Left kidney (tissue), 2 donors: ENCODE data around the gene KLHL10. TPM values are rescaled to one million over a fixed set of nuclear protein-coding genes. Genes with fewer than 3 reads are reported as not detected.
A peak's percentile ranks its signal among the peaks of the same experiment; 100 is the strongest.
"Not testable (repeated sequence)": the region's sequence is repeated elsewhere in the genome, so short reads cannot be mapped to it uniquely, and the experiment has no call there.

Experiments
- DNase-seq: peaks from one replicate; pipeline ENCODE4 v3.0.0-alpha.2; 2013
- polyA plus RNA-seq: library from polyadenylated mRNA; unstranded; fragments of 120-200 nt; gene quantifications from one replicate; pipeline ENCODE4 v1.2.1, GENCODE V29; 2013; ENCODE audit not compliant: insufficient read length

Gene KLHL10
- polyA plus RNA-seq, 1 donor: 0.50 TPM

- DNase-seq: not testable (repeated sequence)
These were observed 13.8 kb downstream of the KLHL10 start for GRCh38 chr17:41851382-41851781.

- no peak for DNase-seq
These were observed 22.8 kb downstream of the KLHL10 start for GRCh38 chr17:41860254-41860931.

DNA sequence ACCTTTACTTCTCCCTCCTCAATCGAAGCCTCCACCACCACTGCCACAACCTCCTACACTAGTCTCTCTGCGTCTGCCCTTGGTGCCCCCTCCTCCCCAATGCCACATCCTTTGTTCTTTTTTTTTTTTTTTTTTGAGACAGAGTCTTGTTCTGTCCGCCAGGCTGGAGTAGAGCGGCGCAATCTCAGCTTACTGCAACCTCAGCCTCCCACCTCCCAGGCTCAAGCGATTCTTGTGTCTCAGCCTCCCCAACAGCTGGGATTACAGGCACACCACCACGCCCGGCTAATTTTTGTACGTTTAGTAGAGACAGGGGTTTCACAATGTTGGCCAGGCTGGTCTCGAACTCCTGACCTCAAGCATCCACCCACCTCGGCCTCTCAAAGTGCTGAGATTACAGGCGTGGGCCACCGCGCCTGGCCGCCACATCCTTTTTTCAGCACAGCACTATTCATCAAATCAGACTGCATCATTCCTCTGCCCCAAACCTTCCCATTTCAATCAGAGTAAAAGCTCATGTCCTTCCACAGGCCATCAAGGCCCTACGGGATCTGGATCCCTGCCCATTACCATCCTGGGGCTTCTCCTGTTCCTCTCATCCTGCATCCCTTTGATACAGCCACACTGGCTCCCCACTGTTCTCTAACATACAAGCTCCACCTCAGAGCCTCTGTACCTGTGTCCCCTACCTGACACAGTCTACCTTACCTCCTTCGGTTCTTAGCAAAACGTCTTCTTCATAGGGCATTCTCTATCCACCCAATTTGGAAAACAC lies 25.6 kb downstream of the KLHL10 start:
- no peak for DNase-seq

- peak; percentile 35 for DNase-seq
These were observed 26.8 kb downstream of the KLHL10 start for GRCh38 chr17:41864498-41864835.

- DNase-seq: peak; percentile 92
These were observed 27.4 kb downstream of the KLHL10 start, which contains the start of gene KLHL11 for GRCh38 chr17:41864836-41865595. KLHL11 (minus strand) TSS chr17:41865423; CDS start chr17:41865370, 53 bp downstream.

DNA sequence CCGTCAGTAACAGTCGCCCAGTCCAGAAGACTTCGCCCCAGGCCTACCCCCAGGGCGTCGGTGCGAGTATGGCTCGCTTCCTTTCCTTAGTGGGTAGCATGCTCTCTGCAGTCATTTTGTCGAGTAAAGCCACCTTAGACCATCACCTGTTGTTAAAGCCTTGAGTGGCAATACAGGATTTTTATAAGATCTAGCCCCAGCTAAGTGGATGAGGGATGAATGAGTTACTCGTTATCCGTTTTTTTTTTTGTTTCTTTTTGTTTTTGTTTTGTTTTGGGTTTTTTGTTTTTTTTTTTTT lies 27.9 kb downstream of the KLHL10 start:
- no peak for DNase-seq

DNA sequence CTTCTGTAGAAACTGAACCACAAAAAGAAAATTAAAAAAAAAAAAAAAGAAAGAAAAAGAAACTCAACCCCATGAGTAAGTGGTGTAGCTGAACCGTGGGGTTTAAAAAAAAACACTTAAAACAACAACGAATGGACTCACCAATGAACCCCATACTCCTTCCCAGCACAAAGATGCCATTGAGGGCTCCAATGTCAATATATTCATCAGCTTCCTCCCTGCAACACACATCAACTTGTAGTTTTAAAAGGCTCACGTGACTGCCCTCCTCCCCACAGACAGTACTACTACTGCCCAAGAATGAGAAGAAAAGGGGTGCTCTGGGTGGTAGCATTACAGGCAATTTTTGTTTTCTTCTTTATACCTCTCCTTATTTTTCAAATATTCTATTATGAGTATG lies 30.9 kb downstream of the KLHL10 start:
- DNase-seq: no peak

GRCh38 chr17:41869426-41869825 lies 31.8 kb downstream of the KLHL10 start:
- DNase-seq: no peak

- DNase-seq: no peak
These were observed 32.5 kb downstream of the KLHL10 start for GRCh38 chr17:41870097-41870496.

DNA sequence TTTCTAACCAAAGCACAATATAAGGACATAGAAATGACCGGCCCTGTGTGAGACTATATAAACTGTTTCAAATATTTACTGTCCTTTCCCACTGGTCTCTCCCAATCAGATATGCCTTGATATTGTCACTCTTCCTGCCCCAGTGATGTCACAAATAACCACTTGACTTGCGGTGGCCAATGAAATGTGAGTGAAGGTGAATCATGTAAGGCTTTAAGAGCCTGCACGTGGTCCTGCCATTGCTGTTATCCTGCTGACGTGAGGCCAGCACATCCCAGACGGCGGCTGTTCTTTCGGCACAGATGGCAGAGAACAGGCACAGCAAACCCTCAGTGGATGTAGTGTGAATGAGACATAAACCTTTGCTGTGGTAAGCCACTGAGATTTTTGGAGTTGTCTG lies 33.0 kb downstream of the KLHL10 start:
- DNase-seq: no peak

DNA sequence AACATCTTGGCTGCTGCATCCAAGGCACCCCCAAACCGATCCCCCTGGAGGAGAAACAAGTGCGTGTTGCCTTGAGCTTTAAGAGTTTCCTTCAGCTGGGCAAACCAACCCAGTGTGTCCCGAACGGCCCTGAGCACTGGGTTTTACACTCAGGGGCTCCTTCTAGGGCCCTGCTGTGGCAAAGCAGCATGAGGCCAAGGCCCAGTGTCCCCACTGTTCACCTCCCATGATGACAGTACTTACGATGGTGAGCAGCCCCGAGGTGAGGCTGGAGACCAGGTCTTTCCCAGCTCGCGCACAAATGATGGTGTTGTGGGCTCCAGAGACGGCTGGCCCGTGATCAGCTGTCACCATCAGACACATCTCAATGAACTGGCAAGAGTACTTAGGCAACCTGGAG lies 34.2 kb downstream of the KLHL10 start:
- DNase-seq: no peak

GRCh38 chr17:41873559-41874292 lies 36.1 kb downstream of the KLHL10 start:
- DNase-seq: no peak

DNA sequence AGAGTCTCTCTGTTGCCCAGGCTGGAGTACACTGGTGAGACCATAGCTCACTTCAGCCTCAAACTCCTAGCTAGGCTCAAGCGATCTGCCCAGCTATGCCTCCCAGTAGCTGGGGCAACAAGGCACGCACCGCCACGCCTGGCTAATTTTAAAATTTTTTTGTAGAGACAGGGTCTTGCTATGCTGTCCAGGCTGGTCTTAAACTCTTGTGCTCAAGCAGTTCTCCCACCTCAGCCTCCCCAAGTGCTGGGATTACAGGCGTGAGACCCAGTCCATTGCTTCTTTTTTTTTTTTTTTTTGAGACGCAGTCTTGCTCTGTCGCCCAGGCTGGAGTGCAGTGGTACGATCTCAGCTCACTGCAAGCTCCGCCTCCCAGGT lies 36.7 kb downstream of the KLHL10 start:
- DNase-seq: not testable (repeated sequence)

DNA sequence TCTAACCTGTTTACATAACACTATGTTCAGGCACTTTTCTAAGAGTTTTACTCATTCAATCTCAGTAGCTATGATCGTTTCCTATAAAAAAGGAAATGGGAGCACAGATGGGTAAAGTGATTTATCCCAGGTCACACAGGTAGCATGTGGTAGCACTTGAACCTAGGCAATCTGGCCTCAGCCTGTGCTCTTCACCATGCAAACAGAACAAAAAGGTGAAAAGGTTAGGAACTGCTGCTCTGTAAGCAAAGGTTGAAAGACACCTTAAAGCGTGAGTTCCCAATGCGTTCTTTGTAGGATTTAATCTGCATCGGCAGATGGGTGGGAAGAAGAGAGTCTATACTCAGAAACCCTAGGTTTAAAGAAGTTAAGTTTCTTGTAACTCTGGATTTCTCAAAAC lies 42.5 kb downstream of the KLHL10 start:
- DNase-seq: no peak

- DNase-seq: no peak
These were observed 45.1 kb downstream of the KLHL10 start for GRCh38 chr17:41882756-41883155.

GRCh38 chr17:41885733-41886132 lies 48.1 kb downstream of the KLHL10 start:
- no peak for DNase-seq

- no peak for DNase-seq
These were observed 50.8 kb downstream of the KLHL10 start for GRCh38 chr17:41888332-41888965.

- DNase-seq: no peak
These were observed 53.8 kb downstream of the KLHL10 start for GRCh38 chr17:41891135-41892020.

- no peak for DNase-seq
These were observed 54.4 kb downstream of the KLHL10 start for GRCh38 chr17:41892021-41892376.

DNA sequence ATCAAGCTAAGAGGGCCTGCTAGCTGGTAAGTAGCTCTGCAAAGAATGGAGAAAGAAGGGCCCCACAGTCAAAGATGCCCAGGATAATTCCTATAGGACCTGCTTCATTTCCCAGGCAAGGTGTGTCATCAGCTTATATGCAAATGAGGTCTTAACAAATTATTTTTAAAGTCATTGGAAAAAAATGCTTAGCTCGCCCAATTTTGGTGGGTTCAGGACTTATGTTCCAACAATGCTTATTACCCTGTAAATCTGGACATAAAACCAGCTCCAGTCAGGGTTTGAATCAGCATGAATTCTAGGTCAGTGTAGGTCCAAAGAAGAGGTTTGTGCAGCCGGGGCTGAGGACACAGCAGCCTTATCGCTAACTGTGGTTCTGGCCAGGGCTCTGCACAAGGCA lies 55.8 kb downstream of the KLHL10 start:
- no peak for DNase-seq

GRCh38 chr17:41894791-41895331 lies 57.2 kb downstream of the KLHL10 start:
- DNase-seq: no peak
